ENCODE data around the gene FAM13A.
A peak's percentile ranks its signal among the peaks of the same experiment; 100 is the strongest.
"Not testable (repeated sequence)": the region's sequence is repeated elsewhere in the genome, so short reads cannot be mapped to it uniquely, and the experiment has no call there.

FAM13A gene

DNA sequence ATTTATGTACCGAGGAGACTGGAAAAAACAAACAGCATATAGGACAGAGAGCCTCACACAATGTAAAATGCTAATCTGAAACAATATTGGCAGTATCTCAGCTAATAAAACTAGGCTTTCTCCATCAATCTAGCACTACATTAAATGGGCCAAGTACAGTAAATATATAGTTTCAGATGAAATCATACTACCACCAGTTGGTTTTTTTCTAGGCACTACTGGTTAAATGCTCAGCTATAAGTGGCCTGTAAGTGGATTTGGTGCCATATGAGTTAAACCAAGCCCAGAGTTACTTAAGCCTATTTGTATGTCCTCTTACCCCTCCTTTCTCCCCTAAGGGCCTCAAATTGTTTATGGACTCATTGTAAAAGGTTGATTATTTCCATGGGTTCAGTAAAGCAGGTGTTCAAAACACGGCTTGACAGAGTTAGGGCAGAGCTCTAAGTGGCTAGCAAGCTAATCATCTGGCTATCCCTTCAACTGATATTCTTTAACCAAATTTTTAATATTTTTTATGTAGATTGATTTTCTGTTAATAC lies 57.5 kb downstream of the FAM13A start:
- no peak for DNase-seq (ENCODE audit: low read depth)

DNA sequence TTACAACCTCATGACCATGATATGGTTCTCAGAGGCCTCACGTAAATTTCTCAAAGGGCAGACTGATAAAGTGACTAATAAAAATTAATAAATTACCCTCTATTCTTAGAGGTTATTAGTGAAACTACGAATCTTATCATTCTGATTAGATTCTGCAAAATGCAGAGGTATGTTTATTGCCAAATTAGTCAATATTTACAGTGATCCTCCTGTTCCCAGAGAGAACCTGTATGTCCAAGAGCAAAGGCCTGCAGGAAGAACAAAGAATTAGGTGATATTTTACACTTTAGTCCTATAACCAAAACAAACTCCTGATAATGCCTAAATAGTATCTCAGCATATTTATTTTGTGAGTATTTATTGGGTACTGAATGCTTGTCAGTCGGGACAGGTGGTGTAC lies 58.1 kb downstream of the FAM13A start:
- DNase-seq (ENCODE audit: low read depth): no peak

- DNase-seq (ENCODE audit: low read depth): no peak
Measured at GRCh38 chr4:88998001-88998400, 59.0 kb downstream of the FAM13A start.

DNA sequence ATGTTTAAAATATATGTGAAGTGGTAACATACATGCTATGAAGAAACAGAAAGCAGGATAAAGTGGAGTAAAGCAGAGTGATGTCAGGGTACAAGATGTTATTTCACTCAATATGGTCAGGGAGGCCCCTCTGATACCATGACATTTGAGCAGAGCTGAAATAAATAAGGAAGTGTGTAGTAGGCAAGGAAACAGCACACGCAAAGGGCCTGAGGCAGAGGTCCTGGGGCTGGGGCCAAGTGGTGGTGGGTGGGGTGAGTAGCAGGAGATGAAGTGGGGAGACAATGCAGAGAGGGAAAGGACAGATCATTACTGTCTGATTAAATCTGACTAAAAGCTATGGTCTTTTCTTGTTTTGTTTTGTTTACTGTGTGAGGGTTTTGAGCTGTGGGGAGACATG lies 61.1 kb downstream of the FAM13A start:
- no peak for DNase-seq (ENCODE audit: low read depth)

GRCh38 chr4:88995257-88995656 lies 61.7 kb downstream of the FAM13A start:
- not testable (repeated sequence) for DNase-seq (ENCODE audit: low read depth)

DNA sequence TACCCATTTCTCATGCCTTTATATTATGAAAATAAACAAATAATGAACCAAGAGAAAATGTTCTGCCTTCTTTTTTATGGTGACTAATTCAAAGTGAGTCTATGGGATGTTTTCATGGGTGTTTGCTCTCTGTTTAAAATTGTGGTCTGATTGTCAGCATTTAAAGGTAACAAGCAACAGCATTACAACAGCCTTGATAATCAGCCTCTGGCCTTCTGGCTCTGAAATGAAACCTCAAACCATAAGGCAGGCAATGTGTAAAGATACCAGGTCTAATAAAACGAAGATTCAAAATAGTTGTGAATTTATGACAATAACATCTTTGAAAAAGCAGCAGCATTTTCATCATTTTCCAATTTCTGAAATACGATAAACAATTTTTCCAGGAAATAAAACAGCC lies 63.7 kb downstream of the FAM13A start:
- no peak for DNase-seq (ENCODE audit: low read depth)

DNA sequence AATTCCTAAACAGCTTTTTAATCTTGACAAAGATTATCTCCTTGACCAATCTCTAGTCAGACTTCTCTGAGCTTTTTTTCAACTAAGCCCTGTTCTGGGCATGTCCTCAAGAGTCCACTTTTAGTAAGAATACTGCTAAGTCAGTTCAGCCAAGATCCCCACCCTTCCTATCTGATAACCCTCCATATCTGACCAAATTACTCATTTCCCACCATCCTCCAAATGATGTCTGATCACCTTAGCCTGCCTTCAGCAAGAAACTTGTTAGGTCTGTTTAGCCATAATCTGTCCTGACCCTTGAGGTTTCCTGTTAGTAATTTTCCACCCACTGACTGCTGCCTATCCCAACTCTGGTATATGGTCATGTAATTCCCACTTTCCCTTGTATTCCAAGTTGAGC lies 65.2 kb downstream of the FAM13A start:
- no peak for DNase-seq (ENCODE audit: low read depth)

DNA sequence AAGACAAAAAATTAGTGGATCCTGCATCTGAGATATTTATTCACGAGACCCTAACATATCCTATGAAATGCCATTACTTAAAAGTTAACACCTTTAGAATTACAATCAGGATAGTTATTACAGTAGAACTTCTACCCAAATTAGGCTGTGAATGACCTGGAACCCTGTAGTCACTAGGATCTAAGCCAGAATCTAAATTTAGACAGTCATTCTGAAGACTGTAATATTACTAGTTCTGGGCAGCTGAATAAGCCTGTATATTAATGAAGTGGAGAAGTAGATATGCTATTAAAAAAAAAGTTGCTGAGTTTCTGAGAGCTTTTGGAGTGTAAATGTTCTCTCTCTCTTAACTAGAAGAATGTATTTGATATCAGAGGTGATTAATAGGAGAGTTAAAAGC lies 67.0 kb downstream of the FAM13A start:
- no peak for DNase-seq (ENCODE audit: low read depth)

- DNase-seq (ENCODE audit: low read depth): peak; percentile 73
Measured at GRCh38 chr4:88985088-88985773, 71.8 kb downstream of the FAM13A start.

DNA sequence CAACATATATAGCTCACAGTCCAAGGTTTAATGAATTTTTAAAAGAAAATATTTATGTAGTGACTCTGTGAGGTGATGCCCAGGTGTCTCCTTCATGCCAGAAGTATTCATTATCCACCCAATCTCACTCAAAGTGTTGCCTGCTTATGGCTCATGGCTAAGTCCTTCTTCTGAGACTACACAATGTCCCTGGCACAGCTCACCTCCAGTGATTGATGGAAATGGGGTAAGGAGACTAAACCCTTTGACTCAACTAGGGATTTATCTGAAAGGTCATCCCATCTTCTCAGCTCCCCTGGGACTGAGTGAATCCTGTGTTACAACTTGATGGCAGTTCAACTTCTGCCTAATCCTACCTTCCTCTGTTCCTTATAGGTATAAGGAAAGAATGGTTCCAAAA lies 74.2 kb downstream of the FAM13A start:
- no peak for DNase-seq (ENCODE audit: low read depth)

DNA sequence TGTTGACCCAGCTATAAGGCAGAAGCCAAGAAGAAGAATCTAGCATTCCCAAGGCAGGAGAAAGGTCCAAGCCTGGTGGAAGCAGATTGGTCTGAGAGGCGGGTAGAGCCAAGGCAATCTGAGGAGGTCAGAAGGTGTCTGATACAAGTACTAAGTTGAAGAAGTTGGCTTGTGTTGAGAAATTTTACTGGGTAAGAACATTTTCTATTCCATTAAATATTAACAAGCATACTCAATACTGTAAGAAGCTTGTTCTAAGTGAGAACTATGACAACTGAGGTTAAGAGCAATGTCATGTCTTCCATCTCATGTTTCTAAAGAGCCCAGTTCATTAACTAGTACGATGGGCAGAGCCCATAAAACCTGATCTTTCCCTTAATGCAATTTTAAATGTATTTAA lies 75.0 kb downstream of the FAM13A start:
- DNase-seq (ENCODE audit: low read depth): no peak

- DNase-seq (ENCODE audit: low read depth): no peak
Measured at GRCh38 chr4:88981556-88981955, 75.4 kb downstream of the FAM13A start.

- DNase-seq (ENCODE audit: low read depth): no peak
Measured at GRCh38 chr4:88979276-88979675, 77.7 kb downstream of the FAM13A start.

GRCh38 chr4:88976775-88977035 lies 80.3 kb downstream of the FAM13A start:
- DNase-seq (ENCODE audit: low read depth): no peak

GRCh38 chr4:88975958-88976774 lies 80.8 kb downstream of the FAM13A start:
- no peak for DNase-seq (ENCODE audit: low read depth)

DNA sequence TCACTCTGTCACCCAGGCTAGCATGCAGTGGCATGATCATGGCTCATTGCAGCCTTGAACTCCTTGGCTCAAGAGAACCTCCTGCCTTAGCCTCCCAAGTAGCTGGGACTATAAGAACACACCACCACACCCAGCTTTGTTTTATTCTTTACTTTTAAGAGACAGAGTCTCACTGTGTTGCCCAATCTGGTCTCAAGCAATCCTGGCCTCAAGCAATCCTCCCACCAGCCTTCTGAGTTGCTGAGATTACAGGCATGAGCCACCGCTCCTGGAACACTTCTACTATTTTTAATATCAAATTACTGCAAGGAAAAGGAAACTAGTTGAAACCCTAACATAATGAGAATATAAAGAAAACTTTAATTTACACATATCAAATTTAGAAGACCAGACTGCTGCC lies 85.4 kb downstream of the FAM13A start:
- DNase-seq (ENCODE audit: low read depth): no peak

DNA sequence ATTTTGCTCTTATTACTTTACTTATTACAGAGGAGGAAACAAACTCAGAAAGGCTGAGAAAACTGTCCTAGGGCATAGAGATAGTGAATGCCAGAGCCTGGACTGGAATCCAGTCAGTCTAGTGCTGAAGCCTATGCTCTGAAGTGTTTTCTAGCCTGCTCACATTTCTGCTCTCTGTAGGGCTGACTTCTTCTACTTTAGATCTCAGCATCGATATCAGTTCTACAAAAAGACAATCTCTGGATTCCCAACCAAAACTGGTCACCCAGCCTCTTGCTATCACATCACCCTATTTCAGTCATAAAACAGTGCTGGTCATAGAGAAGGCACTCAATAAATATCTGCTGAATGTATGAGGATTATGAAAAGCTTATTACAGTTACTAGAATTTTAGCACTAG lies 87.2 kb downstream of the FAM13A start:
- DNase-seq (ENCODE audit: low read depth): no peak

DNA sequence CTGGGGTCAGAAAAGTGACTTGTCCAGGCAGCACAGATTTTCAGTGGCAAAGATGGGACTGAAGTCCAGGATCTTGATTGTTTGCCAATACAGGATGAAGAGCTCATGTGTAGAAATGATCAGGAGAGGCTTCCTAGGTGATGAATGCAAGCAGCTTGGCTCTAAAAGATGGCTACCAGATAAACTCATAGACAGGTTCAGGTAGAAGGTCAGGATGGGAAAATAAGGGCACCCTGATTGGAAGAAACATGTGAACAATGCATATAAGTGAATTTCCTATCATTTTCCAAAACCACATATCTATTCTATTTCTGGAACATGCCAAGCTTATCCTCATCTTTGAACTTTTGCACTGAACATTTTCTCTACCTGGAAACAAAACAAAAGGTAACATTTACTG lies 87.7 kb downstream of the FAM13A start:
- no peak for DNase-seq (ENCODE audit: low read depth)

- DNase-seq (ENCODE audit: low read depth): no peak
Measured at GRCh38 chr4:88967883-88968331, 89.1 kb downstream of the FAM13A start.

DNA sequence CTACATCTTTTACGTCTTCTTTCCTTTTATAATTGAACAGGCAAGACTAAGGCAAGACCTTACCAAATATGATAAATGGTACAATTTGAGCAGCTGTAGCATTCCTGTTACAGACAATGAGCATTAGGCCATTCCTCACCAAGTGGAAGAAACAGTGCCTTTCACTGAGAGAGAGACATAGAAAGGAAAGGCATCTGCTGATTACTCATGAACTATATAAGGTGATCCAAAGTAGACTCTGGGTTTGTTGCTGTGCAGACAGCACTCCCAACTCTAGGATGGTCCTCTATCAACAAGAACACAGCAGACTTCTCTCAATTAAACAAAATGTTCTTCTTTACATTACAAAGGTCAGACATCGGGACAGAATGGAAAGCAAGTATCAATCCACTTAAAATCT lies 91.9 kb downstream of the FAM13A start:
- no peak for DNase-seq (ENCODE audit: low read depth)

DNA sequence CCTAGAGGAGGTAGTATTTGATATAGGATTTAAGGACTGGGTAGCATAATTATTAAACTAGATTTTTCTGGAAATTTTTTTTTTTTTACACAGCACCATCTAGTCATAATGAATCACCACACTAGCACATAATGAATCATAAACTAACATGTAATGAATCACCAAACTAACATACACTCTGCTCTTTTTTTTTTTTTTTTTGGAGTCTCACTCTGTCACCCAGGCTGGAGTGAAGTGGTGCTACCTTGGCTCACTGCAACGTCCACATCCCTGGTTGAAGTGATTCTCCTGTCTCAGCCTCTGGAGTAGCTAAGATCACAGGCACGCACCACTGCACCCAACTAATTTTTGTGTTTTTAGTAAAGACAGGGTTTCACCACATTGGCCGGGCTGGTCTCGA lies 92.5 kb downstream of the FAM13A start:
- DNase-seq (ENCODE audit: low read depth): peak; percentile 44

- peak; percentile 32 for DNase-seq (ENCODE audit: low read depth)
Measured at GRCh38 chr4:88963817-88964216, 93.2 kb downstream of the FAM13A start.

DNA sequence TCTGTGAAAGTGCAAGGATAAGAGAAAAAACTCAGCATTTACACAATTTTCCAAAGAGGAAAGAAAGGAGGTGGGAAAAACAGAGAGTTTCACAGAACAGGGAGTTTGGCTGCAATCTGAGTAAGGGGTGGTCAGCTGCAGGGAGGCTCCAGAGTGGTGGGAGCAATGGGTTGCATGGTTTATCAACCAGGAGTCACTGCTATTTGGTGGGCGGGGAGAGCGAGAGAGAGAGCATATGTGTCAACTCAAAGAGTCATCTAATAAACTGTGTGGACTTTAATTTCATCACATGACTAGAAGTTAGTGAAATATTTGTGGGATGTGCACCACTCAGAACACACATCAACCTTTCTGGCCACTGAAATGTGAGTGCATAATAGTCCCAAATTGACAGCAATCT lies 94.6 kb downstream of the FAM13A start:
- DNase-seq (ENCODE audit: low read depth): no peak

DNA sequence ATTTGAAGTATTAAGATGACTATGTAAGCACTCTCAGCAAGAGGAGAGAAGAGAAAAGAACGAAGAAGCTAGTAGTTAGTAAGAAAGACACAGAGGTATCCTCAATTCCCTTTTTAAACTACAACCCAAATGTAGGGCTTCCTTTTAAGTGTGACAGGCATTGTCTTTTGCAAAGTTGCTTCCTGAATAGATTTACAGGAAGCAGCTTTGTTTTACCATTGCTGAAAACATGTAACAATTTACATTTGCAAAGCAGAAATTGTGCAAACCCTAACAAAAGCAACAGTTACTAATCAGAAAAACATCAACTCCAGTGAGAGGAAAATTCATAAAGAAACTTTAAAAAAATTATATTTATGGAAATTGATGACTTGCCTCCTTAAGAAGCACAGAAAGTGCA lies 96.4 kb downstream of the FAM13A start:
- DNase-seq (ENCODE audit: low read depth): no peak
